Cardiac ventricle fibroblast (primary cell): Measurements from ENCODE around the gene THEM5. TPM values are rescaled to one million over a fixed set of nuclear protein-coding genes. Genes with fewer than 3 reads are reported as not detected.

ENCODE experiments used
- total RNA-seq: library from RNA; depleted of rRNA; stranded (reverse); fragments of >200 nt; gene quantifications from 2 replicates; pipeline ENCODE4 v1.2.3, GENCODE V29; 2015

Gene THEM5, protein sequence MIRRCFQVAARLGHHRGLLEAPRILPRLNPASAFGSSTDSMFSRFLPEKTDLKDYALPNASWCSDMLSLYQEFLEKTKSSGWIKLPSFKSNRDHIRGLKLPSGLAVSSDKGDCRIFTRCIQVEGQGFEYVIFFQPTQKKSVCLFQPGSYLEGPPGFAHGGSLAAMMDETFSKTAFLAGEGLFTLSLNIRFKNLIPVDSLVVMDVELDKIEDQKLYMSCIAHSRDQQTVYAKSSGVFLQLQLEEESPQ
- total RNA-seq = not detected in 2 replicates

DNA sequence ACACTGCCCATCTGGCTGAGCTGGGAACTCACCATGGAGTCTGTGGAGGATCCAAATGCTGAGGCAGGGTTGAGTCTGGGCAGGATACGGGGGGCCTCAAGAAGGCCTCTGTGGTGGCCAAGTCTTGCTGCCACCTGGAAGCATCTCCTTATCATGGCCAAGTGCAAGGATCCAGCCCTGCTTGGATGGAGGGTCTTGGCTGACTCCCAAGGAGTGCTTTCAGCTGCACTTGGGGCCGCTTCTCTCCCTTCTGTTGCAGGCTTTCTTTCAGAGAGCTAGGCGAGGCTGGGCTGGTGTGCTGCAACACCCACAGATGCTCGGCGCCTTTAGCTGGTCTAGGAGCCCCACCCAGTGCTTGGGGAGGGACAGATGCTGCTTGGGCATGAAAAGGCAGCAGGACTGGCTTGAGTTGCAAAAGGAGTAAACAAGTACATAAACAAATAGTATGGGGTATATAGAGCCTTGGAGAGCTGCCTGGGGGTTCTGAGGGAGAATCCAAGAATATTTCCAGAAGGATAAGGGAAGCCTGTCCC is at the start of gene THEM5:
THEM5 (minus strand) TSS at position 302 of the 533 bp plus-strand sequence; CDS start at position 155, 147 bp downstream.

DNA sequence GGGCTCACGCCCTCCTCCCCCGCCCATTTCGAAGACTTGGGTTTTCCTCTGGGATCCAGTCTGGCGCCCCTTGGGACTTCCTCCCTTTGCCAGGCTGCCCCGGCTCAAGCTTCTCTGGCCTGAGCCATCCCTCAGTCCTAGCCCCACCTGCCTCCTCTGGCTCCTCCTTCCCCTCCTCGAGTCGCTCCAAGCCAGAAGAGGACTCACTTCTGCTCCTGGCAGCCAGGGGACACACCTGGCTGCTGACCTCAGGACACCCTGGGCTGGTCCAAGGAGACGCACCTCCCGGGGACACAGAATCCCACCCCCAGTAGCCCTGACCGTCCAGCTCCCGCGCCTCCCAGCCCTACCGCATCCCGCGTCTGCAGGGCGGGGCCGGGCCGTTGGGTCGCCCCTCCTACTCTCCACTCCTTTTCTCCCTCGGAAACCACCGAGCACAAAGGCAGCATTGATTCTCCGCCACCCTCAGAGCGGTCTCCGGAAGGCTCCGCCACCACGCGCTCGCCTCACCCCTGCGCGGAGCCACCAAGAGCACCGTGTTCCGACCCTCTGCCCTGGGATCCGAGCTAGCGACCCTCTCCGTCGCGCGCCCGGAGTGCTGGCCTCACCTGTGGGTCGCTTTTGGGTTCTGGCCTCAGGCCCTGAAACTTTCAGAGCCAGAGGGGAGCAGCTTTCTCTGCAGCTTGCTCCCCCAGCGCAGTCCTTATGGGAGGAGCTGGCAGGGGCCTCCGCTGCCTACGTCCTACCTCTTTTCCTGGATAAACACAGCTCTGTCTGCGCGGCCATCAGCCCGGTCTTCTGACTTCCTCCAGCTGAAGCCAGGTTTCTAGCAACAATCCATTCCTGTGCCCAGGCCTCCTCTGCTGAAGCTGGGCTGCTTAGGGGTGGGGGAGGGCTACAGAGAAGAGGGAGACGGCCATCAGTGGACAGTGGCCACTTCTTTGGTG is 13.8 kb downstream of the THEM5 start, which contains the start of gene C2CD4D:
C2CD4D (minus strand) TSS at position 364 of the 947 bp plus-strand sequence. CDS start 831 bp downstream, outside the sequence.

DNA sequence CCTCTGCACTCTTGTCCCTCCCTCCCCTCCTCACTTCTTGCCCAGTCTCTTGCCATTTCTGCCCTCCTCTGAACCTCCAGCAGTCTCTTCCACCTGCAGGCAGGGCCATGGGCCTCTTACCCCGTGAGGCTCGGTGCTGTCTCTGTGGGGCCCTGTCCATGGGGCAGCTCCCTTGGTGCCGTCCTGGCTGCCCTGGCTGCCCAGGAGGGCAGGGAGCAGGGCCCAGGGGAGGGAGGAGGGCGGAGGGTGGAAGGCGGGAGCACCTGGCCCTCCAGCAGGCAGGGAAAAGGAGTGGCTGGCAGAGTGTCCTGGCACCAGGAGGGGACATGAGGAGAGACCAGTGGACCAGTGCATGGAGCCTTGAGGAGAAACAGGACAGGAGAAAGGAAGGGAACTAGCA is 21.9 kb downstream of the THEM5 start, which contains the start of gene RORC:
RORC (minus strand) TSS at position 198 of the 400 bp plus-strand sequence; CDS start at position 160, 38 bp downstream.

DNA sequence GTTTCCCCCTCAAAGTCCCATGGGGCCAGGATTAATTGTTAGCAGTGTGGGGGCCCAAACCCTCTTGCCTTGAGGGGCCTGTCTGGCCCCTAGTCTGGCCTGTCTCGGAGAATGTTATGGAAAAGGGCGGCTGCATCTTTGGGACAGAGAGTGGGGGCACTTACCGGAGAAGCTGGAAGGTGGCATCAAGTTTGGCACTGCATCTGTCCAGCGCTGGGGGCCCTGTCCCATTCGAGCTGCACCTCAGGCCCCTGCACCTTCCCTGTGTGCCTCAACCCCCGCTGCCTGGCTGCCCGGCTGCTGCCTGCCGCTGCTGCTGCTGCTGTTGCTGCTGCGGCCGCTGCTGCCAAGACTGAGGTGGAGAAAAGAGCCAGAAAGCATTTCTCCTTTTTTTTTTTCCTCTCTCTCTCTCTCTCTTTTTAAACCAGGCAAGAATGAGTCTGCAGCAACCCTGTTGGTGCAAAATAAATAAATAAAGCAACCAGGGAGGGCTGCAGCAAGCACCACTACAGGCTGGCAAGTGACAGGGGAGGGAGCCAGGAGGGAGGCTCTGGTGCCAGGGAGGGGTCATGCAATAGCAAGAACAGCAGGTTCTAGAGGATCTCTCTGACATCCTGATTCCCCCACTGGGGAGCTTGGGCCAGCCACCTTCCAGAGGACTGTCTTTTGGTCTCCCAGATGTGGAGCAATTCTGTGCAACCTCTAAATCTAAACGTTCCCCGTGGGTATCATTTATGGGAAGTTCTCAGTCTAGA is 48.3 kb downstream of the THEM5 start, which contains the start of gene LINGO4:
LINGO4 (minus strand) TSS at position 354 of the 755 bp plus-strand sequence. CDS start 2,715 bp downstream, outside the sequence.

Other genes with a start within 250 kb of the THEM5 start
- gene SNX27, start 241.7 kb downstream of the THEM5 start, total RNA-seq = 16.5 and 20.3 TPM in 2 replicates
- gene CELF3, start 136.9 kb downstream of the THEM5 start, total RNA-seq = not detected in 2 replicates
- gene RIIAD1, start 132.2 kb downstream of the THEM5 start, total RNA-seq = not detected in 2 replicates
- gene MRPL9, start 90.2 kb downstream of the THEM5 start, total RNA-seq = 34.4 and 49.7 TPM in 2 replicates
- gene TDRKH, start 63.2 kb downstream of the THEM5 start, total RNA-seq = 0.12 and 0.29 TPM in 2 replicates
- gene LINGO4, start 48.3 kb downstream of the THEM5 start, total RNA-seq = not detected in 2 replicates
- not detected in 2 replicates for gene RORC, start 21.9 kb downstream of the THEM5 start, total RNA-seq
- not detected in 2 replicates for gene C2CD4D, start 13.9 kb downstream of the THEM5 start, total RNA-seq
- 17.9 and 19.1 TPM in 2 replicates for gene THEM4, start 55.8 kb upstream of the THEM5 start, total RNA-seq
- 253 and 261 TPM in 2 replicates for gene S100A10, start 140.1 kb upstream of the THEM5 start, total RNA-seq
- 356 and 363 TPM in 2 replicates for gene S100A11, start 183.3 kb upstream of the THEM5 start, total RNA-seq
- not detected in 2 replicates for gene TCHHL1, start 235.4 kb upstream of the THEM5 start, total RNA-seq